Activated CD8-positive, alpha-beta memory T cell treated with anti-CD3 and anti-CD28 coated beads, Interleukin-2, amount 10 ng/mL, durations not matched to agents 7 days and 5 days (primary cell): ENCODE measurements around the gene RRAGA. TPM values are rescaled to one million over a fixed set of nuclear protein-coding genes. Genes with fewer than 3 reads are reported as not detected.
"Not testable (repeated sequence)": the region's sequence is repeated elsewhere in the genome, so short reads cannot be mapped to it uniquely, and the experiment has no call there.

Source experiments
- ATAC-seq: fragments of 150-1000 bp; cut with Tn5 transposase; one replicate; pipeline ENCODE4 v1.10.0; 2021; ENCODE audit warnings: moderate library complexity
- CTCF ChIA-PET: fragments of 350-600 bp; sonication (Branson Sonifier 250); formaldehyde crosslinking; loops from one replicate; lab custom pipeline; 2021; ENCODE audit warnings: antibody characterized with exemption; lab: Charles Lee
- DNase-seq: peaks from one replicate; pipeline ENCODE4 v3.0.0-alpha.2; 2020
- H3K27ac Mint-ChIP-seq: one replicate; pipeline ENCODE4 v1.8.0; 2021; ENCODE audit warnings: mild to moderate bottlenecking, mixed read lengths
- H3K27me3 Mint-ChIP-seq: one replicate; pipeline ENCODE4 v1.8.0; 2021; ENCODE audit warnings: mixed read lengths
- H3K36me3 Mint-ChIP-seq: one replicate; pipeline ENCODE4 v1.8.0; 2021; ENCODE audit warnings: mild to moderate bottlenecking, mixed read lengths
- H3K4me1 Mint-ChIP-seq: one replicate; pipeline ENCODE4 v1.8.0; 2021; ENCODE audit warnings: mixed read lengths
- H3K4me3 Mint-ChIP-seq: one replicate; pipeline ENCODE4 v1.8.0; 2021; ENCODE audit warnings: mild to moderate bottlenecking, moderate library complexity, mixed read lengths
- H3K9me3 Mint-ChIP-seq: one replicate; pipeline ENCODE4 v1.8.0; 2022; ENCODE audit warnings: low read depth, mixed read lengths
- total RNA-seq, 2 experiments: library from RNA; stranded (reverse); gene quantifications; one replicate each; pipeline ENCODE4 v1.2.3, GENCODE V29; 2021

Gene RRAGA
- total RNA-seq, 2 experiments from 2014 or later: 43.5 to 49.7 TPM

DNA sequence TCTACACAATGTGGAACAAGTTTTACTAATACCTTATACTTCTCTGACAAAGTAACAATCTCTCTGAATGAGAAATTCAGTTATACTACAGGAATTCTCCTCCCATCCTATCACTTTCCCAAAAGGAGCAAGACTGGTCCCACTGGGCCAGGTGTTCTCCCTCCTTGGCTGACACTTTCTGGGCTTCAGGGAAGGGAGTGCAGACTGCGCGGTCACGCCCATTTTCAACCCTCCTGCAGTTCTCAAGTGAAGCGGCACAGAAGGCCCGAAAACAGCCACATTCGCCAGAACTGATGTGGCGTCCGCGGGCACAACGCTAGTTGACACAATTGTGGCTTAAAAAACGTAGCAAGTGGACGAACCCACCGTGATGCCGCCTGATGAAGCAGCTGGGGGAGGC, 16.8 kb upstream of the RRAGA start:
- Mint-ChIP-seq H3K4me1 (peaks cover 7% of the 10 kb centered on the region), H3K27me3 (peaks cover 6% of the 10 kb centered on the region), H3K9me3 (no peaks in the 10 kb centered on the region), H3K27ac (no peak overlapping the region), H3K4me3 (no peak overlapping the region), H3K36me3 (no peaks in the 10 kb centered on the region)
- no peak for DNase-seq
- CTCF ChIA-PET: no interaction called here
- ATAC-seq: no peak

DNA sequence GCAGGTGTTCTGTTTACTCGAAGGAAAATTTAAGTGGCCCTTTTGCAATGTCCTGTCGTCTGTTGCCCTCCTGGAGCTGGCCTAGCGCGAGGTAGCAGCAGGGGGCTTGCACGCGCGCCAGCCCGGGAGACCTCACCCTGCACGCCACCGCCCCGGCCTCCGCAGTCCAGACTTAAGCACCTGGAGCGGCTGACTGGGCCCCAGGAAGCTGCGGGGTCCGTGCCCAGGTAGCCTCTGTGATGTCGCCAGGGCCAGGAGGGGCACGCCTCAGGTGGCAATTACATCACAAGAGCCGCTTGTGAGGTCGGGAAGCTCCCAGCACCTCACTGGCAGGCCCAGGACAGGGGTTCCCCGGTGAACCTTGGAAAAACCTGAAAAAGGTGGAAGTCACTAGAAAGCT, 16.2 kb upstream of the RRAGA start, which contains the start of gene SAXO1:
Gene SAXO1 (minus strand): TSS at position 195 of the 400 bp plus-strand sequence. CDS start 301 bp downstream, outside the sequence.
- Mint-ChIP-seq H3K27ac (no peak within 1 kb of the TSS), H3K27me3 (peaks cover 6% of the 10 kb centered on the region), H3K4me3 (no peak within 1 kb of the TSS), H3K36me3 (no peaks in the 10 kb centered on the region), H3K4me1 (peaks cover 7% of the 10 kb centered on the region), H3K9me3 (no peaks in the 10 kb centered on the region)
- DNase-seq (no peak), ATAC-seq (no peak)
- CTCF ChIA-PET: interaction anchor here (1.6 to 1.8 kb wide), 2 partner anchors 11 to 778 kb away, joined by 5 to 6 read pairs; no protein-coding TSS in a partner anchor

DNA sequence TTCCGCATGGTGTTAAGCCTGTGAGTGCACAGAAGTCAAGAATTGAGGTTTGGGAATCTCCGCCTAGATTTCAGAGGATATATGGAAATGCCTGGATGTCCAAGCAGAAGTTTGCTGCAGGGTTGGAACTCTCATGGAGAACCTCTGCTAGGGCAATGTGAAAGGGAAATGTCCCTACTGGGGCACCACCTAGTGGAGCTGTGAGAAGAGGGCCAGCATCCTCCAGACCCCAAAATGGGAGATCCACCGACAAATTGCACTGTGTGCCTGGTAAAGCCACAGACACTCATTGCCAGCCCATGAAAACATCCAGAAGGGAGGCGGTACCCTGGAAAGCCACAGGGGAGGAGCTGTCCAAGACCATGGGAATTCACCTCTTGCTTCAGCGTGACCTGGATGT, 12.6 kb upstream of the RRAGA start:
- peaks cover 4% of the 10 kb centered on the region for H3K27me3 Mint-ChIP-seq
- DNase-seq: no peak
- H3K9me3 Mint-ChIP-seq: no peaks in the 10 kb centered on the region
- no peak overlapping the region for H3K27ac Mint-ChIP-seq
- peaks cover 1% of the 10 kb centered on the region for H3K36me3 Mint-ChIP-seq
- no peak overlapping the region for H3K4me3 Mint-ChIP-seq
- no peak for ATAC-seq
- no peaks in the 10 kb centered on the region for H3K4me1 Mint-ChIP-seq
- CTCF ChIA-PET: interaction anchor here (0.9 to 1.6 kb wide), 3 partner anchors 138 to 782 kb away, joined by 3 to 7 read pairs (median 3); no protein-coding TSS in a partner anchor

DNA sequence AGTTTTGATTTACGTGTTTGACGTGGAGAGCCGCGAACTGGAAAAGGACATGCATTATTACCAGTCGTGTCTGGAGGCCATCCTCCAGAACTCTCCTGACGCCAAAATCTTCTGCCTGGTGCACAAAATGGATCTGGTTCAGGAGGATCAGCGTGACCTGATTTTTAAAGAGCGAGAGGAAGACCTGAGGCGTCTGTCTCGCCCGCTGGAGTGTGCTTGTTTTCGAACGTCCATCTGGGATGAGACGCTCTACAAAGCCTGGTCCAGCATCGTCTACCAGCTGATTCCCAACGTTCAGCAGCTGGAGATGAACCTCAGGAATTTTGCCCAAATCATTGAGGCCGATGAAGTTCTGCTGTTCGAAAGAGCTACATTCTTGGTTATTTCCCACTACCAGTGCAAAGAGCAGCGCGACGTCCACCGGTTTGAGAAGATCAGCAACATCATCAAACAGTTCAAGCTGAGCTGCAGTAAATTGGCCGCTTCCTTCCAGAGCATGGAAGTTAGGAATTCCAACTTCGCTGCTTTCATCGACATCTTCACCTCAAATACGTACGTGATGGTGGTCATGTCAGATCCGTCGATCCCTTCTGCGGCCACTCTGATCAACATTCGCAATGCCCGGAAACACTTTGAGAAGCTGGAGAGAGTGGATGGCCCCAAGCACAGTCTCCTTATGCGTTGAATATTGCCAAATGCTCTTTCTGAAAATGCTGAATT, 850 bp downstream of the RRAGA start:
- CTCF ChIA-PET: interaction anchor here (0.6 to 5.0 kb wide), 6 partner anchors 125 to 415 kb away, joined by 3 to 43 read pairs (median 10); no protein-coding TSS in a partner anchor
- Mint-ChIP-seq H3K4me1 (peaks cover 28% of the 10 kb centered on the region), H3K36me3 (peaks cover 18% of the 10 kb centered on the region), H3K27ac (peak overlapping the region; percentile 99), H3K9me3 (no peaks in the 10 kb centered on the region), H3K4me3 (peak overlapping the region; percentile 93), H3K27me3 (no peaks in the 10 kb centered on the region)
- DNase-seq (peak; percentile 54), ATAC-seq (peak; percentile 4)

DNA sequence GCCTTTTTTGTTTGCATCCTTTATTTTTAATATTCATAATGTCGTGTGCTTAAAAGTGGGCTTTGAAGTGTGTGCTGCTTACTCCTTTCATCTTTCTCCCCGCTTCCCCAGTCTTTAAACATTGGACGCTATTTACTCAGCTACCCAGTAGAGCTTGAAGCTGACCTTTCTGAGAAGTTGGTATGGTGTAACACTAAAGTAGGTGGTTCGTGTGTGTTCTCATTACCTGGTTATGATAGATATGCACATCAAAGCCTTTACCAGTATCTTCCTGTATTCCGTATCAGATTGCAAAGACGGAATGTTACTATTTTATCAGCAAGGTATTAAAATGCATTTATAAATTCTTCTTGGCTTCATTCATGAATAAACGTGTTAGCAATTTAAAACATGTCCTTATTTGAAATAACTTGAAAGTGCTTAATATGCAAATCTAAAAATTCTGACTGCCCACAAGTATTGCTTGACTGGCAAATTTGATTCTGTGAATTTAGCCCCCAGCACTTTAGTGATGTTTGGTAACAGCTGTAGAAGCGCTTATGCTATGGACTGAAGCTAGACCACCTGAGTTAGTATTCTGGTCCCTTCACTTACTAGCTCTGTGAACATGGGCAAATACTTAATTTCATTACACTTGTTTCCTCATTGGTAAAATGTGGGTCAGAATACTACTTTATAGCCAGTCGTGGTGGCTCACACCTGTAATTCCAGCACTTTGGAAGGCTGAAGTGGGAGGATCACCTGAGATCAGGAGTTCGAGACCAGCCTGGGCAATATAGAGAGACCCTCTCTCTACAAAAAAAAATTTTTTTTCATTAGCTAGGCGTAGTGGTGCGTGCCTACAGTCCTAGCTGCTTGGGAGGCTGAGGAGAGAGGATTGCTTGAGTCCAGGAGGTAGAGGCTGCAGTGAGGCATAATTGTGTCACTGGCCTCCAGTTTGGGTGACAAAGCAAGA, 1.7 kb downstream of the RRAGA start:
- no peaks in the 10 kb centered on the region for H3K9me3 Mint-ChIP-seq
- H3K4me3 Mint-ChIP-seq: peak overlapping the region; percentile 93
- peak overlapping the region; percentile 99 for H3K27ac Mint-ChIP-seq
- CTCF ChIA-PET: interaction anchor here (0.6 to 5.0 kb wide), 6 partner anchors 62 to 414 kb away, joined by 3 to 43 read pairs (median 6); no protein-coding TSS in a partner anchor
- no peak for ATAC-seq
- peaks cover 28% of the 10 kb centered on the region for H3K4me1 Mint-ChIP-seq
- peaks cover 21% of the 10 kb centered on the region for H3K36me3 Mint-ChIP-seq
- DNase-seq: no peak
- H3K27me3 Mint-ChIP-seq: no peaks in the 10 kb centered on the region

DNA sequence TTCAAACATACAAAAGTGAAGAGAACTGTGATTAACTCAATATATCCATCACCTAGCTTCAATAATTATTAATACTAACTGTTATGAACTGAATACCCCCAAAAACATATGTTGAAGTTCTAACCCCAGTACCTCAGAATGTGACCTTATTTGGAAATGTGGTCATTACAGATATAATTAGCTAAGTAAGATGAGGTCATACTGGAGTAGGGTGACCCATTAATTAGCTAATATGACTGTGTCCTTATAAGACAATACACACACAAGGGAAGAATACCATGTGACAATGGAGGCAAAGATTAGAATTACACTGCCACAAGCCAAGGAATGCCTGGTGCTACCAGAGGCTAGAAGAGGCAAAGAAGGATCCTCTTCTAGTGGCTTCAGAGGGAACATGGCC, 7.8 kb downstream of the RRAGA start:
- ATAC-seq (no peak), DNase-seq (no peak)
- H3K36me3 Mint-ChIP-seq: peaks cover 56% of the 10 kb centered on the region
- peaks cover 4% of the 10 kb centered on the region for H3K4me1 Mint-ChIP-seq
- no peaks in the 10 kb centered on the region for H3K27me3 Mint-ChIP-seq
- H3K9me3 Mint-ChIP-seq: no peaks in the 10 kb centered on the region
- H3K27ac Mint-ChIP-seq: no peak overlapping the region
- no peak overlapping the region for H3K4me3 Mint-ChIP-seq
- CTCF ChIA-PET: interaction anchor here (0.7 kb wide), 1 partner anchor 9 kb away, joined by 3 read pairs; no protein-coding TSS in a partner anchor

DNA sequence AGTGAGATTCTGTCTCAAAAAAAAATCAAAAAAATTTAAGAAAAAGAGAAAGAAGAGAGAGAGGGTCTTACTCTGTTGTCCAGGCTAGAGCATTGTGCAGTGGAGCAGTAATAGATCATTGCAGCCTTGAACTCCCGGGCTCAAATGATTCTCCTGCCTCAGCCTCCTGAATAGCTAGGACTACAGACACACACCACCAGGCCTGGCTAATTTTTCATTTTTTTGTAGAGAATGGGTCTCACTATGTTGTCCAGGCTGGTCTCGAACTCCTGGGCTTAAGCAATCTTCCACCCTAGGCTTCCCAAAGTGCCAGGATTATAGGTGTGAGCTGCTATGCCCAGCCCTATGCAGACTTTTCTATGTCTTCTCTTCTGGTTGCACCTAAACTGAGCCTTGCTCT, 25.0 kb downstream of the RRAGA start:
- Mint-ChIP-seq H3K27me3 (no peaks in the 10 kb centered on the region), H3K27ac (no peak overlapping the region), H3K4me1 (peaks cover 6% of the 10 kb centered on the region), H3K9me3 (no peaks in the 10 kb centered on the region), H3K36me3 (peaks cover 58% of the 10 kb centered on the region), H3K4me3 (no peak overlapping the region)
- CTCF ChIA-PET: interaction anchor here (0.6 to 1.7 kb wide), 3 partner anchors 10 to 100 kb away, joined by 3 to 7 read pairs (median 3); partner anchors contain the start of gene RRAGA
- ATAC-seq: no peak
- no peak for DNase-seq

DNA sequence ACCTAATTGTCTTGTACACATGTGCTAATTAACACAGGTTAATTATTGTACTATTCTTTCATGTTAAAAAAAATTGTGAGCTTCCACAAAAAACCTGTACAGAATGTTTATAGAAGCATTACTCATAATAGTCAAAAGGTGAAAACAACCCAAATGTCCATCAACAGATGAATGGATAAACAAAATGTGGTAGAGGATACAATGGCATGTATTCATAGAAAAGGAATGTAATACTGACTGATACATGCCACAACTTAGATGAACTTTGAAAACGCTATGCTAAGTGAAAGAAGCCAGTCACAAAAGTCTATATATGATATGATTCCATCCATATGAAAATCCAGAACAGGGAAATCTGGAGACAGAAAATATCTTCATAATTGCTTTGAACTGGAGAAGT, 25.6 kb downstream of the RRAGA start:
- DNase-seq (no peak), ATAC-seq (no peak)
- CTCF ChIA-PET: interaction anchor here (0.6 to 1.7 kb wide), 2 partner anchors 26 to 100 kb away, joined by 3 to 7 read pairs; partner anchors contain the start of gene RRAGA
- H3K27me3 Mint-ChIP-seq: no peaks in the 10 kb centered on the region
- H3K9me3 Mint-ChIP-seq: no peaks in the 10 kb centered on the region
- H3K36me3 Mint-ChIP-seq: peaks cover 54% of the 10 kb centered on the region
- H3K27ac Mint-ChIP-seq: no peak overlapping the region
- no peak overlapping the region for H3K4me3 Mint-ChIP-seq
- peaks cover 6% of the 10 kb centered on the region for H3K4me1 Mint-ChIP-seq

DNA sequence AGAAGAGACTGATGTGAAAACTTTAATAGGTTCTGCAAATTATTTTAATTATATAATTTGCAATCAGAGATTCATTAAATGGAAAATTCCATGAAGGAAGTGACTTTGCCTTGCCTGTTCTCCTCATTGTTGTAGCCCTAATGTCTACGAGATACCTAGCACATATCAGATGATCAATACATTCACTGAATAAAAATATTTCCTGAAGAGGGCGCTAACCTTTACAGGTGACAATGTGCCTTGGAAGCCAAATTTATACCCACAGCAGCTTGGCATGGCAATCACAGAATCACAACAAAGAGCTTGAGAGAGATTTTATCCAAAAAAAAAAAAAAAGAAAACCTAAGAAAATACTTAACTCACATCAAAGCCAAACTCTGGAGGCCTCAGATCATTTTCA, 36.1 kb downstream of the RRAGA start:
- Mint-ChIP-seq H3K9me3 (no peaks in the 10 kb centered on the region), H3K4me3 (no peak overlapping the region), H3K27ac (peak overlapping the region; percentile 2), H3K4me1 (no peaks in the 10 kb centered on the region), H3K27me3 (no peaks in the 10 kb centered on the region), H3K36me3 (peaks cover 32% of the 10 kb centered on the region)
- CTCF ChIA-PET: interaction anchor here (0.7 to 3.2 kb wide), 12 partner anchors 9 to 379 kb away, joined by 3 to 20 read pairs (median 5); partner anchors contain the start of gene RRAGA
- DNase-seq (no peak), ATAC-seq (peak; percentile 47)

DNA sequence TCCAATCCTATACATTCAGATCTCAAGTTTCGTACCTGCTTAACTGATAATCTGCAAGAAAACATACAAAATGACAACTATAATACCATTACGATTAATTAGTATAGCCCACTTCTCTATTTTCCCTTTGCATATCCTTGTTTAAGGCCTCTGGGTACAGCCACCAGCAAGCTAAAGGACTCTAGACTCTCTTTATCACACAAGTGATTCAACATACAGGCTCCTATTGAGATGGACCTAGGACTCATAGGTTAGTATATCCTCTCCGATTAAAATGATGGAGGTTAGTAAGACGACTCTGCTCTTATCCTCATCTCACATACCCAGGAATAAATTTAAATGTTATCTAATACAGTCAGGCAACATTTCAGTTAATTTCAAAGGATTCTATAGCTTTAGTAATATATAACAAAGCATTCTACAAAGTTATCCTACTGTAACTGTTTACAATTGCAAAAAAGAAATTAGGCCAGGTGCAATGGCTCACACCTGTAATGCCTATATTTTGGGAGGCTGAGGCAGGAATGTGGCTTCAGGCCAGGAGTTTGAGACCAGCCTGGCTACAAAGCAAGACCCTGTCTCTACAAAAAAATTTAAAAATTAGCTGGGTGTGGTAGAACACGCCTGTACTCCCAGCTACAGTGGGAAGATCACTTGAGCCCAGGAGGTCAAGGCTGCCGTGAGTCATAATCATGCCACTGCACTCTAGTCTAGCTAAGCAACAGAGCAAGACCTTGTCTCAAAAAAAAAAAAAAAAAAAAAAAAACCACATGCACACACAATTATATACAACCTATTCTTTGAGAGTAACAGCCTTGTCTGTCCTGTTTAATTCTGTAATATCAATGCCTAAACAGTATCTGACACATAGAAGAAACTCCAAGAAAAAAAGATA, 38.1 kb downstream of the RRAGA start:
- H3K4me1 Mint-ChIP-seq: no peaks in the 10 kb centered on the region
- no peaks in the 10 kb centered on the region for H3K27me3 Mint-ChIP-seq
- H3K36me3 Mint-ChIP-seq: peaks cover 33% of the 10 kb centered on the region
- H3K9me3 Mint-ChIP-seq: no peaks in the 10 kb centered on the region
- no peak overlapping the region for H3K27ac Mint-ChIP-seq
- CTCF ChIA-PET: interaction anchor here (1.2 to 3.2 kb wide), 4 partner anchors 9 to 377 kb away, joined by 3 to 20 read pairs (median 12); no protein-coding TSS in a partner anchor
- no peak overlapping the region for H3K4me3 Mint-ChIP-seq
- DNase-seq: no peak
- ATAC-seq: no peak

DNA sequence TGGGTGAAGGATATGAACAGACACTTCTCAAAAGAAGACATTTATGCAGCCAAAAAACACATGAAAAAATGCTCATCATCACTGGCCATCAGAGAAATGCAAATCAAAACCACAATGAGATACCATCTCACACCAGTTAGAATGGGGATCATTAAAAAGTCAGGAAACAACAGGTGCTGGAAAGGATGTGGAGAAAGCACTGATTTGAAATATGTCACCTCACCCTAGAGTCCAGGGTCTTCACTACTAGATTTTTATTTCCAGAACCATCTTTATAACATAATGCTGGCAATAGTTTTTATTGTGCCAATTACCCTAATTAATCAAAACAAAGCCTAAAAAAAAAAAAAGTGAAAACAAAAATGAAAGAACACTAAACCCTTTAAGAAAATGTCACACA, 48.2 kb downstream of the RRAGA start:
- not testable (repeated sequence) for DNase-seq, H3K27me3 Mint-ChIP-seq, H3K9me3 Mint-ChIP-seq, ATAC-seq
- Mint-ChIP-seq H3K36me3 (peaks cover 47% of the 10 kb centered on the region), H3K4me1 (peaks cover 42% of the 10 kb centered on the region), H3K27ac (peak overlapping the region; percentile 56), H3K4me3 (peak overlapping the region; percentile 18)
- CTCF ChIA-PET: interaction anchor here (1.2 to 1.6 kb wide), 2 partner anchors 12 to 77 kb away, joined by 5 to 12 read pairs; no protein-coding TSS in a partner anchor
